H1 (cell line): ENCODE measurements around the gene NKD2. TPM values are rescaled to one million over a fixed set of nuclear protein-coding genes. Genes with fewer than 3 reads are reported as not detected.
A peak's percentile ranks its signal among the peaks of the same experiment; 100 is the strongest.
"Not testable (repeated sequence)": the region's sequence is repeated elsewhere in the genome, so short reads cannot be mapped to it uniquely, and the experiment has no call there.

Source experiments
- CTCF ChIA-PET: fragments of 300-600 bp; sonication (Branson Sonifier 250); formaldehyde crosslinking; loops from one replicate; lab custom pipeline; 2021; ENCODE audit not compliant: partially characterized antibody; lab: Charles Lee
- POLR2A ChIA-PET: fragments of 300-600 bp; sonication (Branson Sonifier 250); formaldehyde crosslinking; loops from one replicate; lab custom pipeline; 2021; ENCODE audit warnings: inconsistent platforms; ENCODE audit not compliant: partially characterized antibody; lab: Charles Lee
- DNase-seq, 2 experiments: peaks; one replicate each; pipeline versions ENCODE4 v3.0.0 to v3.0.0-alpha.2; 2010 to 2022; ENCODE audit warnings: low spot score in 2 of 2, low read depth in 1 of 2, mixed read lengths in 1 of 2
- FAIRE-seq: peaks from 2 replicates; lab custom pipeline; 2011; peaks lifted over from hg19 to GRCh38; lab: Jason Lieb, UNC
- H2AFZ ChIP-seq: 2 replicates; pipeline ENCODE4 v1.8.1; 2012; ENCODE audit warnings: low read length, inconsistent platforms
- H2AK5ac ChIP-seq: 2 replicates; pipeline ENCODE4 v1.6.1; 2013; ENCODE audit warnings: low read depth, low read length
- H2BK120ac ChIP-seq: replicated peaks from 2 replicates; pipeline ENCODE3; 2013; ENCODE audit warnings: low read depth, low read length, inconsistent platforms
- H2BK12ac ChIP-seq: 2 replicates; pipeline ENCODE4 v1.6.1; 2013; ENCODE audit warnings: low read depth, low read length
- H2BK15ac ChIP-seq: 2 replicates; pipeline ENCODE4 v1.6.1; 2013; ENCODE audit warnings: low read length
- H2BK20ac ChIP-seq: 2 replicates; pipeline ENCODE4 v1.6.1; 2013; ENCODE audit warnings: low read length
- H2BK5ac ChIP-seq: 2 replicates; pipeline ENCODE4 v1.6.1; 2013; ENCODE audit warnings: low read depth, low read length
- H3K14ac ChIP-seq: 2 replicates; pipeline ENCODE4 v1.6.1; 2013; ENCODE audit warnings: inconsistent platforms; ENCODE audit not compliant: insufficient read length
- H3K18ac ChIP-seq: 2 replicates; pipeline ENCODE4 v1.6.1; 2013; ENCODE audit warnings: low read length; ENCODE audit errors: extremely low read depth
- H3K23ac ChIP-seq: 2 replicates; pipeline ENCODE4 v1.6.1; 2013; ENCODE audit warnings: inconsistent platforms; ENCODE audit not compliant: insufficient read length
- H3K23me2 ChIP-seq: 2 replicates; pipeline ENCODE4 v1.6.1; 2013; ENCODE audit warnings: low read depth, low read length
- H3K27ac ChIP-seq: 2 replicates; pipeline ENCODE4 v1.6.1; 2011; ENCODE audit warnings: low read depth, low read length, inconsistent platforms
- H3K27me3 ChIP-seq, 4 experiments: replicated peaks in 1 of 4; 1 replicate in 1 of 4; 2 replicates in 3 of 4; pipeline versions ENCODE4 v1.6.1 to v1.8.1; 2011 to 2013; ENCODE audit warnings: low read length in 3 of 4, mild to moderate bottlenecking in 3 of 4, inconsistent platforms in 2 of 4, mixed read lengths in 2 of 4, moderate library complexity in 1 of 4; ENCODE audit not compliant: control insufficient read depth in 3 of 4, insufficient read depth in 3 of 4; ENCODE audit errors: extremely low read depth in 1 of 4
- H3K36me3 ChIP-seq, 4 experiments: 2 replicates each; pipeline versions ENCODE4 v1.6.1 to v1.8.1; 2011 to 2013; ENCODE audit warnings: mild to moderate bottlenecking in 4 of 4, low read length in 3 of 4, moderate library complexity in 2 of 4, control low read depth in 1 of 4, inconsistent platforms in 1 of 4; ENCODE audit not compliant: insufficient read depth in 4 of 4, control insufficient read depth in 2 of 4
- H3K4ac ChIP-seq: replicated peaks from 2 replicates; pipeline ENCODE3; 2013; ENCODE audit warnings: low read length, low read depth, mixed read lengths, inconsistent platforms; ENCODE audit not compliant: insufficient read length
- H3K4me1 ChIP-seq, 4 experiments: replicated peaks in 1 of 4; 1 replicate in 1 of 4; 2 replicates in 3 of 4; pipeline versions ENCODE4 v1.6.1 to v1.8.1; 2011 to 2013; ENCODE audit warnings: low read length in 3 of 4, inconsistent platforms in 2 of 4, mixed read lengths in 1 of 4; ENCODE audit not compliant: insufficient read depth in 4 of 4, control insufficient read depth in 3 of 4
- H3K4me2 ChIP-seq, 2 experiments: 2 replicates each; pipeline versions ENCODE4 v1.6.1 to v1.8.1; 2011 to 2013; ENCODE audit warnings: low read depth in 2 of 2, low read length in 2 of 2, control low read depth in 1 of 2, inconsistent platforms in 1 of 2, mild to moderate bottlenecking in 1 of 2; ENCODE audit not compliant: insufficient read depth in 1 of 2
- H3K4me3 ChIP-seq, 4 experiments: fragments of 200-600, 300-600 bp in 1 of 4; sonication (generic), shearing (Covaris generic), sonication (Bioruptor Twin) in 1 of 4; 2 replicates each; pipeline versions ENCODE4 v1.5.1 to v1.8.1; 2011 to 2016; ENCODE audit warnings: low read length in 4 of 4, low read depth in 3 of 4, control low read depth in 2 of 4, inconsistent platforms in 2 of 4, mild to moderate bottlenecking in 2 of 4, mixed read lengths in 1 of 4, moderate library complexity in 1 of 4; ENCODE audit not compliant: insufficient read depth in 2 of 4; ENCODE audit errors: extremely low read depth in 1 of 4
- H3K56ac ChIP-seq: replicated peaks from 2 replicates; pipeline ENCODE3; 2013; ENCODE audit warnings: low read depth, mild to moderate bottlenecking, mixed read lengths, low read length, inconsistent platforms; ENCODE audit not compliant: insufficient read length
- H3K79me1 ChIP-seq: 2 replicates; pipeline ENCODE4 v1.6.1; 2013; ENCODE audit warnings: low read depth, low read length, control low read depth
- H3K79me2 ChIP-seq, 2 experiments: 2 replicates each; pipeline versions ENCODE4 v1.6.1 to v1.8.1; 2012 to 2013; ENCODE audit warnings: low read length in 2 of 2, mild to moderate bottlenecking in 2 of 2, inconsistent platforms in 1 of 2; ENCODE audit not compliant: insufficient read depth in 2 of 2, control insufficient read depth in 1 of 2
- H3K9ac ChIP-seq, 4 experiments: replicated peaks in 1 of 4; 1 replicate in 1 of 4; 2 replicates in 3 of 4; pipeline versions ENCODE4 v1.6.1 to v1.8.1; 2011 to 2013; ENCODE audit warnings: low read depth in 3 of 4, low read length in 3 of 4, control low read depth in 2 of 4, mild to moderate bottlenecking in 2 of 4, moderate library complexity in 2 of 4, inconsistent platforms in 1 of 4; ENCODE audit errors: extremely low read depth in 1 of 4
- H3K9me3 ChIP-seq, 2 experiments: 2 replicates each; pipeline versions ENCODE4 v1.6.1 to v1.8.1; 2012 to 2013; ENCODE audit warnings: mild to moderate bottlenecking in 2 of 2, moderate library complexity in 2 of 2, control low read depth in 1 of 2, inconsistent platforms in 1 of 2, low read depth in 1 of 2, low read length in 1 of 2, mixed read lengths in 1 of 2; ENCODE audit not compliant: insufficient read depth in 2 of 2
- H4K20me1 ChIP-seq, 2 experiments: replicated peaks in 1 of 2; 2 replicates each; pipeline versions ENCODE3 to v1.8.1; 2011 to 2013; ENCODE audit warnings: inconsistent platforms in 2 of 2, low read length in 2 of 2, mild to moderate bottlenecking in 1 of 2; ENCODE audit not compliant: insufficient read depth in 2 of 2, control insufficient read depth in 1 of 2
- H4K5ac ChIP-seq: 2 replicates; pipeline ENCODE4 v1.6.1; 2013; ENCODE audit warnings: low read length, low read depth, mixed read lengths, inconsistent platforms; ENCODE audit not compliant: insufficient read length
- H4K8ac ChIP-seq: 2 replicates; pipeline ENCODE4 v1.8.0; 2013; ENCODE audit warnings: mild to moderate bottlenecking, moderate library complexity, low read length, inconsistent platforms; ENCODE audit not compliant: insufficient read depth; ENCODE audit errors: extremely low read depth
- H4K91ac ChIP-seq: replicated peaks from 2 replicates; pipeline ENCODE3; 2013; ENCODE audit warnings: low read length, mixed read lengths, inconsistent platforms; ENCODE audit not compliant: insufficient read length
- WGBS, 2 experiments: shearing (Covaris generic) in 1 of 2; methylation state at CpG; one replicate each; pipeline versions ENCODE4 v1.1.6 to v1.1.7; 2013 to 2015; ENCODE audit warnings: low lambda C conversion rate in 2 of 2, mixed read lengths in 2 of 2, inconsistent platforms in 1 of 2, low coverage in 1 of 2, missing lambda C conversion rate in 1 of 2; ENCODE audit not compliant: insufficient replicate concordance in 2 of 2, insufficient coverage in 1 of 2, insufficient read length in 1 of 2; ENCODE audit errors: extremely low coverage in 1 of 2, missing lambda C conversion rate in 1 of 2; 5-methylcytosine and 5-hydroxymethylcytosine counted together
- polyA plus RNA-seq, 7 experiments: library from polyadenylated mRNA; depleted of rRNA in 3 of 7; stranded (reverse) in 5 of 7; unstranded in 2 of 7; fragments of >200 nt in 5 of 7; fragments of 200-250 nt in 2 of 7; gene quantifications; 1 replicate in 5 of 7; 2 replicates in 1 of 7; 4 replicates in 1 of 7; pipeline versions ENCODE4 v1.2.1 to v1.2.3, GENCODE V29; 2011 to 2013; ENCODE audit warnings: missing spikeins in 2 of 7, mixed read lengths in 2 of 7
- total RNA-seq: library from RNA; stranded (reverse); fragmentation: NEBNext Ultra II Directional; extraction: Animal tissue kit (Norgen Biotek cat#: 25700); gene quantifications from 2 replicates; pipeline ENCODE4 v1.2.1, GENCODE V29; 2021

The NKD2 gene
- total and polyA plus RNA-seq, 2 of the 8 experiments (the other 6 are each of a cell fraction or from before 2014, with no cell fraction given) = 5.5 to 7.9 TPM

- CTCF ChIA-PET = interaction anchor here (3.3 kb wide), 1 partner anchor 12 kb away, joined by 38 read pairs; the partner anchor contains the start of gene NKD2
- WGBS, 2 experiments = 83% methylated on average over 5 of the region's 9 CpGs; no CpG with 5 or more reads in 1 of the 2 experiments
Measured at GRCh38 chr5:1021969-1022336, 13.4 kb downstream of the NKD2 start.

More at GRCh38 chr5:1021969-1022336, 13.4 kb downstream of the NKD2 start:
- not testable (repeated sequence) for H3K9ac ChIP-seq, H3K23me2 ChIP-seq, H3K79me2 ChIP-seq, DNase-seq, H2AFZ ChIP-seq, H3K4me3 ChIP-seq, H2BK15ac ChIP-seq, H3K27ac ChIP-seq, H3K56ac ChIP-seq, H3K4ac ChIP-seq, H4K8ac ChIP-seq, H4K20me1 ChIP-seq, H2BK120ac ChIP-seq, H4K5ac ChIP-seq, H3K79me1 ChIP-seq, H2BK12ac ChIP-seq, H3K14ac ChIP-seq, H3K9me3 ChIP-seq, H2BK20ac ChIP-seq, FAIRE-seq, H3K23ac ChIP-seq, H2AK5ac ChIP-seq, H3K36me3 ChIP-seq, H3K27me3 ChIP-seq, H3K18ac ChIP-seq, H4K91ac ChIP-seq
- H3K4me2 ChIP-seq = peak overlapping the region in 1 of 2 experiments; percentile 22; a peak in 1 of 4 replicates
- POLR2A ChIA-PET = interaction anchor here (1.5 kb wide), 1 partner anchor 13 kb away, joined by 3 read pairs; the partner anchor contains the start of gene NKD2
- peaks cover 0 to 12% (median 5%) of the 10 kb centered on the region in 4 experiments; a peak in 4 of 7 replicates for H3K4me1 ChIP-seq
- H2BK5ac ChIP-seq = peak overlapping the region; percentile 80; the same call in 1 of the 2 replicates
